Left renal cortex interstitium (tissue), 4 donors: ENCODE measurements around the gene SRSF3. TPM values are rescaled to one million over a fixed set of nuclear protein-coding genes. Genes with fewer than 3 reads are reported as not detected.
A peak's percentile ranks its signal among the peaks of the same experiment; 100 is the strongest.
"Not testable (repeated sequence)": the region's sequence is repeated elsewhere in the genome, so short reads cannot be mapped to it uniquely, and the experiment has no call there.

Experiments
- DNase-seq, 4 donors: peaks; one replicate each; pipeline ENCODE4 v3.0.0-alpha.2; 2013; ENCODE audit warnings: low read depth in 4 of 4, low spot score in 2 of 4, missing footprints in 1 of 4
- polyA plus RNA-seq, 4 donors: library from polyadenylated mRNA; unstranded; fragments of 120-200 nt; gene quantifications; one replicate each; pipeline ENCODE4 v1.2.1, GENCODE V29; 2013; ENCODE audit not compliant: insufficient read length in 4 of 4

Gene SRSF3
- polyA plus RNA-seq, 4 donors = 540 to 635 (median 592) TPM

- not testable (repeated sequence) for DNase-seq
Measured at GRCh38 chr6:36572353-36573311, 21.5 kb upstream of the SRSF3 start.

- DNase-seq = no peak
Measured at GRCh38 chr6:36574679-36575078, 19.5 kb upstream of the SRSF3 start.

- no peak for DNase-seq
Measured at GRCh38 chr6:36576578-36576977, 17.6 kb upstream of the SRSF3 start.

GRCh38 chr6:36577301-36577700 lies 16.9 kb upstream of the SRSF3 start:
- DNase-seq = no peak

- no peak for DNase-seq
Measured at GRCh38 chr6:36578030-36578429, 16.1 kb upstream of the SRSF3 start.

GRCh38 chr6:36578431-36578830 lies 15.7 kb upstream of the SRSF3 start:
- no peak for DNase-seq

- no peak for DNase-seq
Measured at GRCh38 chr6:36580184-36580526, 14.0 kb upstream of the SRSF3 start.

- no peak for DNase-seq
Measured at GRCh38 chr6:36581716-36582115, 12.4 kb upstream of the SRSF3 start.

- DNase-seq = no peak
Measured at GRCh38 chr6:36586606-36587005, 7.6 kb upstream of the SRSF3 start.

GRCh38 chr6:36589025-36589400 lies 5.1 kb upstream of the SRSF3 start:
- DNase-seq = not testable (repeated sequence)

- DNase-seq = no peak
Measured at GRCh38 chr6:36590237-36590636, 3.9 kb upstream of the SRSF3 start.

GRCh38 chr6:36592221-36592655 lies 1.9 kb upstream of the SRSF3 start:
- DNase-seq = no peak

- peak in 1 of 4 donors; percentile 90 for DNase-seq
Measured at GRCh38 chr6:36593569-36594028, 563 bp upstream of the SRSF3 start.

GRCh38 chr6:36594816-36595643 lies 868 bp downstream of the SRSF3 start:
- peak in 3 of 4 donors; percentile 41 to 70 (median 55) for DNase-seq

- no peak for DNase-seq
Measured at GRCh38 chr6:36596356-36596755, 2.2 kb downstream of the SRSF3 start.

- DNase-seq = no peak
Measured at GRCh38 chr6:36597775-36598174, 3.6 kb downstream of the SRSF3 start.

- DNase-seq = no peak
Measured at GRCh38 chr6:36598326-36598725, 4.2 kb downstream of the SRSF3 start.

- DNase-seq = no peak
Measured at GRCh38 chr6:36598739-36599318, 4.7 kb downstream of the SRSF3 start.

GRCh38 chr6:36599791-36600209 lies 5.6 kb downstream of the SRSF3 start:
- DNase-seq = no peak

- no peak for DNase-seq
Measured at GRCh38 chr6:36600564-36601146, 6.5 kb downstream of the SRSF3 start.

- not testable (repeated sequence) for DNase-seq
Measured at GRCh38 chr6:36601818-36602217, 7.7 kb downstream of the SRSF3 start.
